A204.1 (cell line): ENCODE measurements around the gene ALG11.

Experiments used
- FAIRE-seq: peaks from 2 replicates; lab custom pipeline; 2012; peaks lifted over from hg19 to GRCh38; lab: Jason Lieb, UNC

Gene ALG11

GRCh38 chr13:51997641-51998330 is 14.4 kb upstream of the ALG11 start:
- FAIRE-seq: no peak

DNA sequence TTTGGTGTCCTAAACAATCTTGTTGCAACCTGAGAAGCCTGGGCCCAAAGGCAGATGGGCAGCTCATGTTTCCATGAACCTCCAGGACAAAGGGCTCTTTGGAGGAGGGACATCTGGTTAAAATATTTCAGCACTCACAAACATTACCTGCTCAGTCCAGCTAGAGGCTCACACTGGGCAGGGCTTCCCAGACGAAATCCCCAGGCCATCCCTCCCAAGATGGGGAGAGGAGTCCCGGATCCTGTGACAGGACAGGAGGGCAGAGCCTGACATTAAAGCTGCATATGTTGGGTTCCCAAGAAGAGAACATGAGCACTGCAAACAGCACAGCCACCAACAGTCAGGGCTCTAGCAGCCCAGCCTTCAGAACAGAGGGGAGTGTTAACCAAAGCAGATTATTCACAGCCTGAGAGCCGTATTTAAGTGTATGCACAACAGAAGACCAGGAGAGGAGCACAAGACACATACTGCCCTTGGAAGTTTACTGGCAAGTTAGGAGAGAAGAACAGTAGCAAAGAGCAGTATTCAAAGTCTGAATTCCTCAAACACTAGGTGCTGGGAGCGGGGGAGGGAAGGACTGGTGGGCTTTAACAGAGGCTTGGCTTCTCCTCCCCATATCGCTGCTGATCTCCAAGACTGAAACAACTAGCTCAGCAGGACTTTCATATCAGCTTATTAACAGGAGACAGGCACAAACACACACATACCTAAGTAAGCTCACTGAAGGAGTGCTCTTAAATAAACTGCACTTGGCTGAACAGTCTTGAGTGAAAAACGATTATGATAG is 13.3 kb upstream of the ALG11 start:
- no peak for FAIRE-seq

DNA sequence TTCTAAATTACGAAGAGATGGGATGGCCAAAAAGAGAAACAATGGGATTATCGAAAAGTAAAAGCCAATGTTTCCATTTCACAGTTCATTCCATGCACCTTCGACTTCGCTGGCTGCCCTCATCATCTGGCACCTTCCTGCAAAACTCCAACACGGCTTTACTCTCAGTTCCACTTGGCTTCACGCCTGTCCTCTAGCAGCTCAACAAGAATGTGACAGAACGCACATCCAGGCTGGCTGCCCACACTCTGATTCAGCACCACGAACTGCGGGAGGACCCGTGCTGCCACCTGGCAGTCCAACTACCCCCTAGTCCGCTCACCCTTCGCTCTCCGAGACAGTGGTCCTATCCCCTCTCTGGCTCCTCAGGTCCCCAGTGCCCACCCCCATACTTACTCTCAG is 12.7 kb upstream of the ALG11 start:
- no peak for FAIRE-seq

DNA sequence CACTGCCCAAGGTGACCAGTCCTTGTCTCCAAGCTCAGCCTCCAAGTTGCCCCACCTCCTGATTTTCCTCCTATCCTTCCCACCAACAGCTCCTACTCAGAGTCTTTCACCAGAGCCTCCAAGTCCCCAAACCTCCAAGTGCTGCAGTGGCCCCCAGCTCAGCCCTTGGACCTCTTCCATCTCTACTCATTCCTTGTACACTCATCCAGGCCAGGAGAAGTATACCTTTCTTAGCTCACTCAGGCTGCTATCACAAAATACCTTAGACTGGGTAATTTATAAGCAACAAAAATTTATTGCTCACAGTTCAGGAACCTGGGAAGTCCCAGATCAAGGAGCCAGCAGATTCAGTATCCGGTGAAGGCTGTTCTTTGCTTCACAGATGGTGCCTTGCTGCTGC is 12.3 kb upstream of the ALG11 start:
- FAIRE-seq: no peak

GRCh38 chr13:52001120-52001731 is 11.0 kb upstream of the ALG11 start:
- peak; percentile 71 for FAIRE-seq

- FAIRE-seq: no peak
These were observed 9.8 kb upstream of the ALG11 start for GRCh38 chr13:52002361-52002760.

- no peak for FAIRE-seq
These were observed 8.7 kb upstream of the ALG11 start for GRCh38 chr13:52003541-52003940.

- FAIRE-seq: no peak
These were observed 7.6 kb upstream of the ALG11 start for GRCh38 chr13:52004511-52005170.

- FAIRE-seq: no peak
These were observed 6.2 kb upstream of the ALG11 start for GRCh38 chr13:52005841-52006522.

GRCh38 chr13:52006523-52007245 is 5.5 kb upstream of the ALG11 start:
- FAIRE-seq: no peak

DNA sequence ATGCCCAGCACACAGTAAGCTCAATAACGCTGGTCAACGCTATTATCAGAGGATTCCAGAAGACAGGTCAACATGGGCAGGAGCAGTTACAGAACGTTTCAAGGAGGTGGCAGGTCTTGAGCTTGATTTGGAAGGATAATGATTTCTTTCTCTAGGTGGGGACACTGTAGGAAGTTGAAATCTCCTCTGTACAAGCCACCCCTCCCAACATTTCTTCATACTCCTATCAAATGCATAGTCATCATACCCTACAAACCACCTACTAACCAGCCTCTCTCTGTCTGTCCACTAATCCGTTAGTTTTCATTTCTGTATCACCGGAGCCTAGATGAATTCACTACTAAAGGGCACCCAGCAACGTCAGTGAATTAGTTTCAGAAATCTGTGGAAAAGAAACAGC is 2.3 kb upstream of the ALG11 start:
- no peak for FAIRE-seq

GRCh38 chr13:52010890-52011631 is 1.1 kb upstream of the ALG11 start, which contains the start of gene ATP7B:
Gene ATP7B, minus strand, starts transcription at chr13:52011450. Its CDS starts 113 bp downstream, at chr13:52011337.
- FAIRE-seq: no peak

DNA sequence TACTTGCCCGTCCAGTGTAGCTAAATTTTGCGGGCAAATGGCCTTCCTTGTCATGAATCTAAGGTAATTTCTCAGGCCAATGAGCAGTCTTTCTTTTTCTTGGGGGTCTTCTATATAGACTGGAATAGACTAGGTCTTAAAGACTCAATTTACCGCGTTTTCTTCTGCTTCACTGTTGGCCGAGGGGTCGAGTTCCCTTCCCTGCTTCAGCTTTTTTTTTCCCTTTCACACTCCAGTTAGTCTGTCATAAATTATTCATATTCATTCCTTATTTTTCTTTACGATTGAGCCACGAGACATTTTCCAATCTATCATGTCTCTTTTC is 276 bp downstream of the ALG11 start:
- FAIRE-seq: no peak

GRCh38 chr13:52016296-52016695 is 4.1 kb downstream of the ALG11 start:
- FAIRE-seq: no peak

- no peak for FAIRE-seq
These were observed 8.0 kb downstream of the ALG11 start for GRCh38 chr13:52020191-52020590.

DNA sequence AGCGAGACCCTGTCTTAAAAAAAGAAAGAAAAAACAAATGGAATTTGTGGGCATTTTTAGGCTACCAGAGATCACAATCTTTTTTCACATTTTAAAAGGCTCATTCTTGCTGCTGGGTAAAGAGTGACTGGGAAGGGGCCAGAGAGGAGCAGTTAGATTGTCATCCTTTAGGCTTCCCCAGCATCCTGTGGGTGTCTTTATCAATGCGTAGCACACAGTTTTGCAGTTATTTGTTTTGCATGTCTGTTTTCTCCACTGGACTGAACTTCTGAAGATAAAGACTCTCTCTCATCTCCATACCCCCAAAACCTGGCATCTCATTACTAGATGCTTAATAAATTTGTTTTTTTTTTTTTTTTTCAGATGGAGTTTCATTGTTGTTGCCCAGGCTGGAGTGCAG is 10.2 kb downstream of the ALG11 start:
- no peak for FAIRE-seq

GRCh38 chr13:52024481-52024880 is 12.3 kb downstream of the ALG11 start, which contains the start of gene UTP14C:
Gene UTP14C, plus strand, starts transcription at chr13:52024691. Its CDS starts 4,114 bp downstream, at chr13:52028805.
- FAIRE-seq: no peak

DNA sequence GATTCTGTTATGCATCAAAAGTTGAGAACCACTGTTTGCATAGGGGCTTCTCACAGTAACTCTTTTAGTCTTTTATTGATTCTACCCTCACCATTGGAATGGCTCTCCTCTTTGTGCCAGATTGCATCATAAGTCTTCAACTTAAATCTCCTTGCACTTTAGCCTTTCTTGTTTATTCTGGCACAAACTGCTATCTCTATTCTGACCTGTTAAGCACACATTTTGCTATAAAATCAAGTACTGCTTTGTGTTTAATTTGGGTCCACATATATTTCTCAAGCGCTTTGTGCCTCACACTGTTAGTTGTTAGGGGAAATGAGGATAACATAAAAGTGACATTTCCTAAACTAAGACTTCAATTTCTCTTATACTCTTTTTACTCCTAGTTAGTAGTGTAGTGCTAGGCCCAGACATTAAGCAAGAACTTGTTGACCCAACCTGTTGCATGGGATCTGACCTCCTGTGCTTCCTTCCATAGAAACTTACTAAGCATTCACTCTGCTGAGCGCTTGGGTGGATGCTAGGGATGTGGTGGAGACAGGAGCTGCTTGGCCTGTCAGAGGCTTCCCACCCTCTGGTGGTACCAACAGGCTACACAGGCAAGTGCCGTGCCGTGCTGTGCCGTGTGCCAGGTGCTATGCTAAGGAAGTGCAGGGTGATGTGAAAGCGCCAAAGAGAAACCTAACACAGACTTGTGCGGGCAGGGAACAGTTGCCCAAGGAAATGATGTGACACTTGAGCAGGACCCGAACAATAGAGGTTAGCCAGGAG is 13.5 kb downstream of the ALG11 start:
- no peak for FAIRE-seq

DNA sequence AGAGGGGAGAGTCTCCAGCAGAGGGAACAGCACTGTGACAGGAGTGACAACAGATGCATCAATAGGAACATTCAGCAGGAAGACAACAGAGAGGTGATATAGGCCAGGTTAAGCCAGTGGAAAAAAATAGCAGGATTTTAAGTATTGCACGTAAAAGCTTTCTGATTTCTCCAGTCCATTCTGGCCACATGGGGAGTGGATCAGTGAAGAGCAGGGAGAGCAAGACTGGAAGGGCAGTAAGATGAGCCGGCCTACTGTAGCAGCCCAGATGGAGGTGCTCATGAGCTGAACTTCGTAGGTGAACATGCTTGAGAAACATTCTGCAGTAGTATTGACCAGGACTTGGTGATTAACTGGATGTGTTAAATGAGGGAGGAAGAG is 14.0 kb downstream of the ALG11 start:
- no peak for FAIRE-seq

- no peak for FAIRE-seq
These were observed 15.6 kb downstream of the ALG11 start for GRCh38 chr13:52027832-52028231.
